Measurements from ENCODE around the gene MICU2. TPM values are rescaled to one million over a fixed set of nuclear protein-coding genes. Genes with fewer than 3 reads are reported as not detected.
A peak's percentile ranks its signal among the peaks of the same experiment; 100 is the strongest.

MICU2 gene
- total and polyA plus RNA-seq, 2 experiments from 2014 or later, result 51.0 to 122 TPM

DNA sequence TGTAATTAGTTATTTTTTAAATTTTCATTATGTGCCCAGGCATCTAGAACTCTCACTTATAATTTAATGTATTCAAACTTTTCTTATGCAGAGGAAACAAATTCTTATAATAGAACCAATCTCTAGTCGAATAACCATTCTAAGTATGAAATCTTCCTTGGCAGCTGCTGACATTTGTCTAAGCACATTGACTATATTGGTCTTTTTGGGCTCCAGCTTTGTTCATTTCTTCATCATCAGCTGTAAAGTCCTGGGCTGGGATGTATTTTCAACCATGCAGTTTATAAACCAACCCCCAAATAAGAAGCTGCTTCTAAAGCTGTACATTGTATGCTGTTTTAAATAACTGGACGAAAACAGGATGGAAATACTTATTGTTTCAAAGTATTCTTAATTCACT lies 2.3 kb upstream of the MICU2 start:
- H3F3A ChIP-seq (replicated peaks; ENCODE audit: low read depth), result 0 out of 2 replicates have a peak, but pooled peaks cover 5% of the 10 kb centered on the region
- Mint-ChIP-seq H3K27ac (no peak overlapping the region), H3K9me3 (no peaks in the 10 kb centered on the region), H3K27me3 (ENCODE audit: insufficient read depth, low read depth, poor library complexity) (peaks cover 4% of the 10 kb centered on the region), H3K4me1 (peaks cover 7% of the 10 kb centered on the region), H3K4me3 (no peak overlapping the region), H3K36me3 (ENCODE audit: low read depth) (peaks cover 4% of the 10 kb centered on the region; the same call in 2 of the 3 replicates)
- no peaks in the 10 kb centered on the region for H3K27me3 ChIP-seq (ENCODE audit: insufficient read depth)
- H3K4me2 ChIP-seq, result no peak overlapping the region
- H3K79me2 ChIP-seq (replicated peaks; ENCODE audit: insufficient read depth), result peaks cover 21% of the 10 kb centered on the region
- H4K20me1 ChIP-seq (replicated peaks; ENCODE audit: insufficient read depth), result no peaks in the 10 kb centered on the region; the same call in 1 of the 2 replicates
- no peak for ATAC-seq
- DNase-seq (ENCODE audit: low spot score), result no peak
- H3K4me3 ChIP-seq, result no peak overlapping the region
- TF ChIP-seq NANOG (IDR thresholded peaks at IDR 0.05; ENCODE audit: borderline replicate concordance) (no peak), POLR2AphosphoS5 (IDR thresholded peaks at IDR 0.05; ENCODE audit: low read depth) (no peak), EZH2phosphoT487 (IDR thresholded peaks at IDR 0.05; ENCODE audit: unreplicated experiment) (no peak), ZNF331 (CRISPR knock-in tag; IDR thresholded peaks at IDR 0.05; ENCODE audit: low read depth) (no peak), ZNF114 (CRISPR knock-in tag; IDR thresholded peaks at IDR 0.05) (no peak), STAT1 (IDR thresholded peaks at IDR 0.05; ENCODE audit: unreplicated experiment) (no peak), CREB1 (CRISPR knock-in tag; IDR thresholded peaks at IDR 0.05; ENCODE audit: low read depth) (no peak), EZH2 (IDR thresholded peaks at IDR 0.05; ENCODE audit: low read depth, unreplicated experiment) (no peak), JUNB (IDR thresholded peaks at IDR 0.05; ENCODE audit: unreplicated experiment) (no peak)
- TF ChIP-seq, protein P1, sequence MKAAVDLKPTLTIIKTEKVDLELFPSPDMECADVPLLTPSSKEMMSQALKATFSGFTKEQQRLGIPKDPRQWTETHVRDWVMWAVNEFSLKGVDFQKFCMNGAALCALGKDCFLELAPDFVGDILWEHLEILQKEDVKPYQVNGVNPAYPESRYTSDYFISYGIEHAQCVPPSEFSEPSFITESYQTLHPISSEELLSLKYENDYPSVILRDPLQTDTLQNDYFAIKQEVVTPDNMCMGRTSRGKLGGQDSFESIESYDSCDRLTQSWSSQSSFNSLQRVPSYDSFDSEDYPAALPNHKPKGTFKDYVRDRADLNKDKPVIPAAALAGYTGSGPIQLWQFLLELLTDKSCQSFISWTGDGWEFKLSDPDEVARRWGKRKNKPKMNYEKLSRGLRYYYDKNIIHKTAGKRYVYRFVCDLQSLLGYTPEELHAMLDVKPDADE (IDR thresholded peaks at IDR 0.05), result no peak
- TF ChIP-seq, protein P2, sequence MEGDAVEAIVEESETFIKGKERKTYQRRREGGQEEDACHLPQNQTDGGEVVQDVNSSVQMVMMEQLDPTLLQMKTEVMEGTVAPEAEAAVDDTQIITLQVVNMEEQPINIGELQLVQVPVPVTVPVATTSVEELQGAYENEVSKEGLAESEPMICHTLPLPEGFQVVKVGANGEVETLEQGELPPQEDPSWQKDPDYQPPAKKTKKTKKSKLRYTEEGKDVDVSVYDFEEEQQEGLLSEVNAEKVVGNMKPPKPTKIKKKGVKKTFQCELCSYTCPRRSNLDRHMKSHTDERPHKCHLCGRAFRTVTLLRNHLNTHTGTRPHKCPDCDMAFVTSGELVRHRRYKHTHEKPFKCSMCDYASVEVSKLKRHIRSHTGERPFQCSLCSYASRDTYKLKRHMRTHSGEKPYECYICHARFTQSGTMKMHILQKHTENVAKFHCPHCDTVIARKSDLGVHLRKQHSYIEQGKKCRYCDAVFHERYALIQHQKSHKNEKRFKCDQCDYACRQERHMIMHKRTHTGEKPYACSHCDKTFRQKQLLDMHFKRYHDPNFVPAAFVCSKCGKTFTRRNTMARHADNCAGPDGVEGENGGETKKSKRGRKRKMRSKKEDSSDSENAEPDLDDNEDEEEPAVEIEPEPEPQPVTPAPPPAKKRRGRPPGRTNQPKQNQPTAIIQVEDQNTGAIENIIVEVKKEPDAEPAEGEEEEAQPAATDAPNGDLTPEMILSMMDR (conservative IDR thresholded peaks at IDR 0.05; ENCODE audit: low read depth in 2 of 2), result no peak
- TF ChIP-seq, protein P3, sequence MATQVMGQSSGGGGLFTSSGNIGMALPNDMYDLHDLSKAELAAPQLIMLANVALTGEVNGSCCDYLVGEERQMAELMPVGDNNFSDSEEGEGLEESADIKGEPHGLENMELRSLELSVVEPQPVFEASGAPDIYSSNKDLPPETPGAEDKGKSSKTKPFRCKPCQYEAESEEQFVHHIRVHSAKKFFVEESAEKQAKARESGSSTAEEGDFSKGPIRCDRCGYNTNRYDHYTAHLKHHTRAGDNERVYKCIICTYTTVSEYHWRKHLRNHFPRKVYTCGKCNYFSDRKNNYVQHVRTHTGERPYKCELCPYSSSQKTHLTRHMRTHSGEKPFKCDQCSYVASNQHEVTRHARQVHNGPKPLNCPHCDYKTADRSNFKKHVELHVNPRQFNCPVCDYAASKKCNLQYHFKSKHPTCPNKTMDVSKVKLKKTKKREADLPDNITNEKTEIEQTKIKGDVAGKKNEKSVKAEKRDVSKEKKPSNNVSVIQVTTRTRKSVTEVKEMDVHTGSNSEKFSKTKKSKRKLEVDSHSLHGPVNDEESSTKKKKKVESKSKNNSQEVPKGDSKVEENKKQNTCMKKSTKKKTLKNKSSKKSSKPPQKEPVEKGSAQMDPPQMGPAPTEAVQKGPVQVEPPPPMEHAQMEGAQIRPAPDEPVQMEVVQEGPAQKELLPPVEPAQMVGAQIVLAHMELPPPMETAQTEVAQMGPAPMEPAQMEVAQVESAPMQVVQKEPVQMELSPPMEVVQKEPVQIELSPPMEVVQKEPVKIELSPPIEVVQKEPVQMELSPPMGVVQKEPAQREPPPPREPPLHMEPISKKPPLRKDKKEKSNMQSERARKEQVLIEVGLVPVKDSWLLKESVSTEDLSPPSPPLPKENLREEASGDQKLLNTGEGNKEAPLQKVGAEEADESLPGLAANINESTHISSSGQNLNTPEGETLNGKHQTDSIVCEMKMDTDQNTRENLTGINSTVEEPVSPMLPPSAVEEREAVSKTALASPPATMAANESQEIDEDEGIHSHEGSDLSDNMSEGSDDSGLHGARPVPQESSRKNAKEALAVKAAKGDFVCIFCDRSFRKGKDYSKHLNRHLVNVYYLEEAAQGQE (IDR thresholded peaks at IDR 0.05; ENCODE audit: unreplicated experiment), result no peak
- TF ChIP-seq, protein P4, sequence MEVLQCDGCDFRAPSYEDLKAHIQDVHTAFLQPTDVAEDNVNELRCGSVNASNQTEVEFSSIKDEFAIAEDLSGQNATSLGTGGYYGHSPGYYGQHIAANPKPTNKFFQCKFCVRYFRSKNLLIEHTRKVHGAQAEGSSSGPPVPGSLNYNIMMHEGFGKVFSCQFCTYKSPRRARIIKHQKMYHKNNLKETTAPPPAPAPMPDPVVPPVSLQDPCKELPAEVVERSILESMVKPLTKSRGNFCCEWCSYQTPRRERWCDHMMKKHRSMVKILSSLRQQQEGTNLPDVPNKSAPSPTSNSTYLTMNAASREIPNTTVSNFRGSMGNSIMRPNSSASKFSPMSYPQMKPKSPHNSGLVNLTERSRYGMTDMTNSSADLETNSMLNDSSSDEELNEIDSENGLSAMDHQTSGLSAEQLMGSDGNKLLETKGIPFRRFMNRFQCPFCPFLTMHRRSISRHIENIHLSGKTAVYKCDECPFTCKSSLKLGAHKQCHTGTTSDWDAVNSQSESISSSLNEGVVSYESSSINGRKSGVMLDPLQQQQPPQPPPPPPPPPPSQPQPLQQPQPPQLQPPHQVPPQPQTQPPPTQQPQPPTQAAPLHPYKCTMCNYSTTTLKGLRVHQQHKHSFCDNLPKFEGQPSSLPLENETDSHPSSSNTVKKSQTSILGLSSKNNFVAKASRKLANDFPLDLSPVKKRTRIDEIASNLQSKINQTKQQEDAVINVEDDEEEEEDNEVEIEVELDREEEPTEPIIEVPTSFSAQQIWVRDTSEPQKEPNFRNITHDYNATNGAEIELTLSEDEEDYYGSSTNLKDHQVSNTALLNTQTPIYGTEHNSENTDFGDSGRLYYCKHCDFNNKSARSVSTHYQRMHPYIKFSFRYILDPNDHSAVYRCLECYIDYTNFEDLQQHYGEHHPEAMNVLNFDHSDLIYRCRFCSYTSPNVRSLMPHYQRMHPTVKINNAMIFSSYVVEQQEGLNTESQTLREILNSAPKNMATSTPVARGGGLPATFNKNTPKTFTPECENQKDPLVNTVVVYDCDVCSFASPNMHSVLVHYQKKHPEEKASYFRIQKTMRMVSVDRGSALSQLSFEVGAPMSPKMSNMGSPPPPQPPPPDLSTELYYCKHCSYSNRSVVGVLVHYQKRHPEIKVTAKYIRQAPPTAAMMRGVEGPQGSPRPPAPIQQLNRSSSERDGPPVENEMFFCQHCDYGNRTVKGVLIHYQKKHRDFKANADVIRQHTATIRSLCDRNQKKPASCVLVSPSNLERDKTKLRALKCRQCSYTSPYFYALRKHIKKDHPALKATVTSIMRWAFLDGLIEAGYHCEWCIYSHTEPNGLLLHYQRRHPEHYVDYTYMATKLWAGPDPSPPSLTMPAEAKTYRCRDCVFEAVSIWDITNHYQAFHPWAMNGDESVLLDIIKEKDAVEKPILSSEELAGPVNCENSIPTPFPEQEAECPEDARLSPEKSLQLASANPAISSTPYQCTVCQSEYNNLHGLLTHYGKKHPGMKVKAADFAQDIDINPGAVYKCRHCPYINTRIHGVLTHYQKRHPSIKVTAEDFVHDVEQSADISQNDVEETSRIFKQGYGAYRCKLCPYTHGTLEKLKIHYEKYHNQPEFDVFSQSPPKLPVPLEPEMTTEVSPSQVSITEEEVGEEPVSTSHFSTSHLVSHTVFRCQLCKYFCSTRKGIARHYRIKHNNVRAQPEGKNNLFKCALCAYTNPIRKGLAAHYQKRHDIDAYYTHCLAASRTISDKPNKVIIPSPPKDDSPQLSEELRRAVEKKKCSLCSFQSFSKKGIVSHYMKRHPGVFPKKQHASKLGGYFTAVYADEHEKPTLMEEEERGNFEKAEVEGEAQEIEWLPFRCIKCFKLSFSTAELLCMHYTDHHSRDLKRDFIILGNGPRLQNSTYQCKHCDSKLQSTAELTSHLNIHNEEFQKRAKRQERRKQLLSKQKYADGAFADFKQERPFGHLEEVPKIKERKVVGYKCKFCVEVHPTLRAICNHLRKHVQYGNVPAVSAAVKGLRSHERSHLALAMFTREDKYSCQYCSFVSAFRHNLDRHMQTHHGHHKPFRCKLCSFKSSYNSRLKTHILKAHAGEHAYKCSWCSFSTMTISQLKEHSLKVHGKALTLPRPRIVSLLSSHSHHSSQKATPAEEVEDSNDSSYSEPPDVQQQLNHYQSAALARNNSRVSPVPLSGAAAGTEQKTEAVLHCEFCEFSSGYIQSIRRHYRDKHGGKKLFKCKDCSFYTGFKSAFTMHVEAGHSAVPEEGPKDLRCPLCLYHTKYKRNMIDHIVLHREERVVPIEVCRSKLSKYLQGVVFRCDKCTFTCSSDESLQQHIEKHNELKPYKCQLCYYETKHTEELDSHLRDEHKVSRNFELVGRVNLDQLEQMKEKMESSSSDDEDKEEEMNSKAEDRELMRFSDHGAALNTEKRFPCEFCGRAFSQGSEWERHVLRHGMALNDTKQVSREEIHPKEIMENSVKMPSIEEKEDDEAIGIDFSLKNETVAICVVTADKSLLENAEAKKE (CRISPR knock-in tag; IDR thresholded peaks at IDR 0.05), result no peak
- H3K36me3 ChIP-seq (ENCODE audit: insufficient read depth), result no peaks in the 10 kb centered on the region
- H2AFZ ChIP-seq, result peak overlapping the region; percentile 56
- H3K9me2 ChIP-seq (ENCODE audit: insufficient read depth), result no peaks in the 10 kb centered on the region
- 0 out of 2 replicates have a peak, but pooled peaks cover 5% of the 10 kb centered on the region for H3K4me1 ChIP-seq (ENCODE audit: insufficient read depth)
- H3K27ac ChIP-seq (ENCODE audit: low read depth), result no peak overlapping the region

Data from GM23338 (cell line).